Peyer's patch (tissue), 4 donors: ENCODE measurements around the gene RELL1. TPM values are rescaled to one million over a fixed set of nuclear protein-coding genes. Genes with fewer than 3 reads are reported as not detected.

Experiments
- DNase-seq, 3 donors: peaks; one replicate each; pipeline ENCODE4 v3.0.0-alpha.2; 2017 to 2019
- H3K27ac ChIP-seq, 4 donors: fragments of 200-600 bp; sonication (generic); one replicate each; pipeline ENCODE4 v1.5.1; 2016 to 2019
- H3K27me3 ChIP-seq, 2 donors: fragments of 200-600 bp; sonication (generic); one replicate each; pipeline ENCODE4 v1.5.1; 2019
- H3K36me3 ChIP-seq, 3 donors: fragments of 200-600 bp; sonication (generic); one replicate each; pipeline ENCODE4 v1.5.1; 2016 to 2019
- H3K4me1 ChIP-seq, 4 donors: fragments of 200-600 bp; sonication (generic); one replicate each; pipeline ENCODE4 v1.5.1; 2016 to 2019
- H3K4me3 ChIP-seq, 4 donors: fragments of 200-600 bp; sonication (generic); 1 replicate in 3 of 4; 2 replicates in 1 of 4; pipeline ENCODE4 v1.5.1; 2016 to 2019; ENCODE audit warnings: mild to moderate bottlenecking in 1 of 4
- H3K9me3 ChIP-seq, 4 donors: fragments of 200-600 bp; sonication (generic); one replicate each; pipeline ENCODE4 v1.5.1; 2016 to 2019; ENCODE audit warnings: mild to moderate bottlenecking in 1 of 4
- POLR2A ChIP-seq, 2 donors: fragments of 450-650 bp; IDR thresholded peaks; one replicate each; pipeline ENCODE4 v1.5.1; 2017; ENCODE audit warnings: antibody characterized with exemption in 2 of 2, mild to moderate bottlenecking in 2 of 2, moderate library complexity in 2 of 2
- total RNA-seq, 4 donors: library from RNA; depleted of rRNA; stranded (reverse); fragments of >200 nt; gene quantifications; one replicate each; pipeline ENCODE4 v1.1.0, GENCODE V29; 2016
- TF ChIP-seq, protein P1 (sequence below), 6 experiments: fragments of 450-650 bp in 4 of 6; fragments of 200-600 bp in 2 of 6; sonication (generic) in 1 of 6; IDR thresholded peaks; one replicate each; pipeline ENCODE4 v1.5.1; 2017 to 2019; ENCODE audit warnings: antibody characterized with exemption in 6 of 6, mild to moderate bottlenecking in 3 of 6, moderate library complexity in 1 of 6

Gene RELL1
- total RNA-seq, 4 donors from 2014 or later = 43.2 to 76.2 (median 55.8) TPM

DNA sequence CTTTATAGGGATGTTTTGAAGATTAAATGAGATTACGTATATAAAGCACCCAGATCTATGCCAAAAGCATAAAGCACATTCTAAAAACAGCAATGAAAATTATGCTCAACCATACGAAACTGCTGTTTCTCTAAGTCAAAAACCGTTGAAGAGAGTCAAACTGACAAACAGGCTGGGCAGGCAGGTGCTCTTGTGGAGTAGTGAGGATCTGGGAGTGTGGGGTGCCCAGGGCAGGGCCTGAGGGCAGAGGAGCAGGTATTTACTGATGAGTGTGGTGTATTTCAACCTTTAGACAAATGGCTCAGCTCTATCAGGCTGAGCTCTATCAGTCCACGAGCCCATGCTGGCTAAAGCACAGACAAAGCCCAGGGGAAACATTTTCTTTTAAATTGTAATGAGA, 40.4 kb downstream of the RELL1 start:
- no peak overlapping the region for H3K27ac ChIP-seq
- H3K4me1 ChIP-seq = peaks cover 0 to 29% (median 0%) of the 10 kb centered on the region in 4 donors
- TF ChIP-seq POLR2A (IDR thresholded peaks at IDR 0.05) = no peak
- TF ChIP-seq, protein P1, sequence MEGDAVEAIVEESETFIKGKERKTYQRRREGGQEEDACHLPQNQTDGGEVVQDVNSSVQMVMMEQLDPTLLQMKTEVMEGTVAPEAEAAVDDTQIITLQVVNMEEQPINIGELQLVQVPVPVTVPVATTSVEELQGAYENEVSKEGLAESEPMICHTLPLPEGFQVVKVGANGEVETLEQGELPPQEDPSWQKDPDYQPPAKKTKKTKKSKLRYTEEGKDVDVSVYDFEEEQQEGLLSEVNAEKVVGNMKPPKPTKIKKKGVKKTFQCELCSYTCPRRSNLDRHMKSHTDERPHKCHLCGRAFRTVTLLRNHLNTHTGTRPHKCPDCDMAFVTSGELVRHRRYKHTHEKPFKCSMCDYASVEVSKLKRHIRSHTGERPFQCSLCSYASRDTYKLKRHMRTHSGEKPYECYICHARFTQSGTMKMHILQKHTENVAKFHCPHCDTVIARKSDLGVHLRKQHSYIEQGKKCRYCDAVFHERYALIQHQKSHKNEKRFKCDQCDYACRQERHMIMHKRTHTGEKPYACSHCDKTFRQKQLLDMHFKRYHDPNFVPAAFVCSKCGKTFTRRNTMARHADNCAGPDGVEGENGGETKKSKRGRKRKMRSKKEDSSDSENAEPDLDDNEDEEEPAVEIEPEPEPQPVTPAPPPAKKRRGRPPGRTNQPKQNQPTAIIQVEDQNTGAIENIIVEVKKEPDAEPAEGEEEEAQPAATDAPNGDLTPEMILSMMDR (IDR thresholded peaks at IDR 0.05) = no peak
- H3K4me3 ChIP-seq = no peak overlapping the region
- no peaks in the 10 kb centered on the region for H3K27me3 ChIP-seq
- no peak for DNase-seq
- H3K36me3 ChIP-seq = peaks cover 0 to 25% (median 0%) of the 10 kb centered on the region in 3 donors
- H3K9me3 ChIP-seq = no peaks in the 10 kb centered on the region

DNA sequence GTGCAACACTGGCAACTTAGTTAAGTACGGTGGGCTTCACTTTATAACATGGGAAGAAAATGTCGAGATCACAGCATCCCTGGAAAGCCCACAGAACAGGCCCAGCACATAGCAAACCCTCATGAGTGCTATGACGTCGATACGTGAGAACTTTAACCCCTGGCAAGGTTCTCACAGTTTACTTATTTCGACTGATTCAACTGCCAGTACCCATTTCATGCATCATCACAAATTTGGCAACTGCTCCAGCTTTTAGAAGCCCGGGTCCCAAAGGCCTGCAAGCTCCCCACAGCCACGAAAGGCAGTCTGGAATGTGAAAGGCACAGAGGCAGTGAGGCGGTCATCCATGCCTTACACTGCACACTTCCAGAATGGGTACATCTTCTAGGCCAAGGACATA, 41.2 kb downstream of the RELL1 start:
- TF ChIP-seq POLR2A (IDR thresholded peaks at IDR 0.05) = no peak
- TF ChIP-seq, protein P1 (IDR thresholded peaks at IDR 0.05) = no peak
- H3K36me3 ChIP-seq = peaks cover 0 to 25% (median 0%) of the 10 kb centered on the region in 3 donors
- H3K27ac ChIP-seq = no peak overlapping the region
- H3K9me3 ChIP-seq = no peaks in the 10 kb centered on the region
- no peaks in the 10 kb centered on the region for H3K27me3 ChIP-seq
- no peak for DNase-seq
- H3K4me3 ChIP-seq = no peak overlapping the region
- H3K4me1 ChIP-seq = peaks cover 0 to 29% (median 0%) of the 10 kb centered on the region in 4 donors

DNA sequence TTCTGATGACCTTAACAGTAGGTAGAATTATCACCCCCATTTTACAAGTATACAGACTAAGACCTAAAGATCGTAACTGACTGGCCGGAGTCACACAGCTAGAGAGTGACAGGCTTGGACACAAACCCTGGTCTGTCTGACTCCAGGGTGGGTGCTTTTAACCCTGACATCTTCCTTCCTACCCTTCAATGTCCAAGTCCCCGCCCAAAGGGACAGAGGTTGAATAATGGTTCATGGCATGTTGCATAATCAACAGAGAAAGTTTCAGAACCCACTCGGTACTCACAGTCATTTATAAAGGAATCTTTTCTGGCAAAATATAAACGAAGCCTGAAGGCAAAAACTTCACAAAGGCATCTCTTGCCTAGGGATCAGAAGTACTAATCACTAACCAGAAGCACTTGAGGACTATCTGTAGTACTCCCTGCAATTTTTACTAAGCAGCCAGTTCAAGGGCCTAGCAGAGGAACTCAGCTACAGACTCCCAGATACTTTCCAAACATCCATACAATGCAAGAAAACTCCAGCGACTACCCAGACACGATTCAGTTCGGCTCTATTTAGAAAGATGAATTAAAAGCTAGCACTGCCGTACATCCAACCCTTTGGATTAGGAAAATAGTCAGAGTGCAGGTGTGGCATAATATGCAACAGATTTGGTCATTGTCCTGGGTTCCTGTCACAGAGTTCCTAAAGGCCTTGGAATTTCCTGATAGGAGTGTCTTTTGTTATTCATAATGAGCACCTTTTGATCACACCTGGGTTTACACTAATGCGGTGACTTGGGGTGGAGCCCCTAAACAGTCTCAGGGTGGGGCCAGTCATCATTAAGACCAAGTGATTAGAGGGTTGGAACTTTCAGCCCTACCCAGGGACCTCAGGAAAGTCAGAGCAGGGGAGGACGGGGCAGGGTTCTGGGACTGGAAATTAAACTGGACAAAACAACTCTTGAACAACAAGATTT, 44.0 kb downstream of the RELL1 start:
- TF ChIP-seq, protein P1 (IDR thresholded peaks at IDR 0.05) = no peak
- TF ChIP-seq POLR2A (IDR thresholded peaks at IDR 0.05) = no peak
- peaks cover 0 to 30% (median 0%) of the 10 kb centered on the region in 3 donors for H3K36me3 ChIP-seq
- no peaks in the 10 kb centered on the region for H3K9me3 ChIP-seq
- peak overlapping the region in 1 of 4 donors; percentile 2 for H3K27ac ChIP-seq
- H3K27me3 ChIP-seq = no peaks in the 10 kb centered on the region
- DNase-seq = no peak
- H3K4me1 ChIP-seq = peaks cover 0 to 11% (median 0%) of the 10 kb centered on the region in 4 donors
- H3K4me3 ChIP-seq = no peak overlapping the region

DNA sequence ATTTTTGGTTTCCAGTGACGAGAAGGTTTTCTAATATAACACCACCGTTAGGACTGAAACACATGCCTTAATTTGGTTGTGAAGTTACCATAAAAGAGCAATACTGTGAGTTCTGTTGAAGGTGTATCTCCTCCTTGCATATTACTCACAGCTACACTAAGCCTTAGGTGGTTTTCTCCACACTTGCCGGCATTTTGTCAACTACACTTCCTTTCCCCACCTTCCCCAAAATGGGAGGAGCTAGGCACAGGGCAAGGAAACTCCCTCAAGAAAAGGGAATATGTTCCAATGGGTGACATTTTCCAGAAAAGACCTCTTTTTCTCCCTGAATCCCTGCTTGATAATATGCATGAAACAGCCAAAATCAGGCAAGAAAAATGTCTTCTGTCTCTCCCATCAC, 44.8 kb downstream of the RELL1 start:
- H3K9me3 ChIP-seq = no peaks in the 10 kb centered on the region
- peaks cover 0 to 11% (median 0%) of the 10 kb centered on the region in 4 donors for H3K4me1 ChIP-seq
- no peak overlapping the region for H3K4me3 ChIP-seq

DNA sequence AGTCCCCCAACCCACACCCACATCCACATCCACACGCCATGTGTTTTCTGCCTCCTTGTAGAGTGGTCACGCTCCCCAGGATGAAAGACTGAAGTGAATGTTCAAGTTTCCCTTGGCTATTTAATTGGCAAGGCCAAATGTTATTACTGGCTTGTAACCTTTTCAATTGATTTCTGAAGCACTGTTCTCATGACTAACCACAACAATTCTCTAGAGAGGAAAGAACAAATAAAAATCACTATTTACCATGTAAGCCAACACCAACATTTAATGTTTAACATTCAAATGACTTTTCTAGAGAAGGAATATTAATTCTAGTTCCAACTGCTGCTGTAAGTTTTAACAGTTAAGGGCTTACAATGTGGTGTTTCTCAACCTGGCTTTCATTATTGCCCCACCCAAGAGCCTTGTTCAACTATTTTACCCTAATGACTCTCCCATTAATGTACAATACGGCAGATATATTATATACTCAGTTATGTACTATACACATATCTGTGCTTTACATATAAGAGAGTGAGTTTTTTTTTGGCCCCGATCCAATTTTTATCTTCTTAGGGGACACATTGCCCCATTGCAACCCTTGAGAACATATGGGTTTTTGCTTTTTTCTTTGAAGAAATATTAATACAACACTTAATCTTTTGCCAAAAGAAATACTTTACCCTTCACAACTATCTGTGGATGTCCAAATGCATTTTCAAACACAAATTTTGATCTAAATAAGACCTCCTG, 46.5 kb downstream of the RELL1 start:
- H3K9me3 ChIP-seq = no peaks in the 10 kb centered on the region
- H3K27ac ChIP-seq = no peak overlapping the region
- peaks cover 0 to 13% (median 0%) of the 10 kb centered on the region in 3 donors for H3K36me3 ChIP-seq
- TF ChIP-seq, protein P1 (IDR thresholded peaks at IDR 0.05) = no peak
- TF ChIP-seq POLR2A (IDR thresholded peaks at IDR 0.05) = no peak
- H3K4me1 ChIP-seq = peaks cover 0 to 11% (median 0%) of the 10 kb centered on the region in 4 donors
- no peak overlapping the region for H3K4me3 ChIP-seq
- DNase-seq = no peak
- H3K27me3 ChIP-seq = no peaks in the 10 kb centered on the region

More for the DNA sequence above, 44.8 kb downstream of the RELL1 start:
- H3K27ac ChIP-seq = no peak overlapping the region
- DNase-seq = no peak
- peaks cover 0 to 25% (median 0%) of the 10 kb centered on the region in 3 donors for H3K36me3 ChIP-seq
- TF ChIP-seq, protein P1 (IDR thresholded peaks at IDR 0.05) = no peak
- TF ChIP-seq POLR2A (IDR thresholded peaks at IDR 0.05) = no peak
- H3K27me3 ChIP-seq = no peaks in the 10 kb centered on the region
